OCI-LY7 (cell line): ENCODE results near the gene CNIH3. TPM values are rescaled to one million over a fixed set of nuclear protein-coding genes. Genes with fewer than 3 reads are reported as not detected.

Experiments used
- BruUV-seq: library from RNA; stranded (reverse); fragments of 400-500 nt; replicated peaks from 2 replicates; lab custom pipeline; 2021; lab: Mats Ljungman, UMichigan
- CTCF ChIA-PET: fragments of 300-600 bp; sonication (Branson Sonifier 250); formaldehyde crosslinking; loops from one replicate; lab custom pipeline; 2022; ENCODE audit warnings: antibody characterized with exemption; ENCODE audit not compliant: unreplicated experiment; lab: Charles Lee
- POLR2A ChIA-PET: fragments of 300-600 bp; sonication (Branson Sonifier 250); formaldehyde crosslinking; loops from one replicate; lab custom pipeline; 2022; ENCODE audit warnings: antibody characterized with exemption; lab: Charles Lee
- DNase-seq: peaks from one replicate; pipeline ENCODE4 v3.0.0-alpha.2; 2015; ENCODE audit warnings: low spot score
- H2AFZ ChIP-seq: fragments of 200-600 bp; sonication (generic), shearing (Covaris generic); 2 replicates; pipeline ENCODE4 v1.6.1; 2014; ENCODE audit warnings: mild to moderate bottlenecking, antibody characterized with exemption, low read length, moderate library complexity
- H3K27ac ChIP-seq: fragments of 200-600 bp; sonication (generic); 2 replicates; pipeline ENCODE4 v1.5.1; 2014; ENCODE audit warnings: mixed run types, low read depth, mild to moderate bottlenecking, moderate library complexity, low read length, inconsistent platforms; ENCODE audit not compliant: poor library complexity, severe bottlenecking
- H3K36me3 ChIP-seq: fragments of 200-600 bp; sonication (generic); 2 replicates; pipeline ENCODE4 v1.6.1; 2014; ENCODE audit warnings: mild to moderate bottlenecking, antibody characterized with exemption, low read length, moderate library complexity, mixed read lengths; ENCODE audit not compliant: insufficient read depth
- H3K4me1 ChIP-seq: fragments of 200-600 bp; sonication (generic); 2 replicates; pipeline ENCODE4 v1.5.1; 2014; ENCODE audit warnings: mild to moderate bottlenecking, low read length; ENCODE audit not compliant: insufficient read depth, poor library complexity, severe bottlenecking
- H3K4me2 ChIP-seq: fragments of 200-600 bp; sonication (generic); 2 replicates; pipeline ENCODE4 v1.6.1; 2014; ENCODE audit warnings: mild to moderate bottlenecking, low read length
- H3K4me3 ChIP-seq: fragments of 200-600 bp; sonication (generic); 2 replicates; pipeline ENCODE4 v1.5.1; 2014; ENCODE audit warnings: mild to moderate bottlenecking, low read depth, low read length; ENCODE audit not compliant: poor library complexity, severe bottlenecking
- H3K79me2 ChIP-seq: fragments of 200-600 bp; sonication (generic); 2 replicates; pipeline ENCODE4 v1.6.1; 2016; ENCODE audit warnings: low read depth, mild to moderate bottlenecking, low read length, moderate library complexity, mixed read lengths; ENCODE audit not compliant: insufficient read depth
- H3K9me2 ChIP-seq: fragments of 200-600 bp; sonication (generic); 2 replicates; pipeline ENCODE4 v1.6.1; 2016; ENCODE audit warnings: mild to moderate bottlenecking, low read length, mixed read lengths; ENCODE audit not compliant: insufficient read depth
- H3K9me3 ChIP-seq: fragments of 200-600 bp; sonication (generic); 2 replicates; pipeline ENCODE4 v1.6.1; 2014; ENCODE audit warnings: mild to moderate bottlenecking, mixed run types, low read length, mixed read lengths
- H4K20me1 ChIP-seq: fragments of 200-600 bp; sonication (generic); 2 replicates; pipeline ENCODE4 v1.6.1; 2014; ENCODE audit warnings: mild to moderate bottlenecking, antibody characterized with exemption, low read length, moderate library complexity, mixed read lengths; ENCODE audit not compliant: insufficient read depth
- EZH2phosphoT487 ChIP-seq: fragments of 200-600 bp; sonication (generic); IDR thresholded peaks from 2 replicates; pipeline ENCODE4 v1.6.1; 2018; ENCODE audit warnings: low read depth, borderline replicate concordance, mild to moderate bottlenecking, mixed run types, antibody characterized with exemption, low read length, moderate library complexity, mixed read lengths
- intact Hi-C: fragments of 100-400 bp; cut with micrococcal nuclease; formaldehyde crosslinking; loops from one replicate; pipeline ENCODE4 v1.10.0; 2022; ENCODE audit not compliant: unreplicated experiment
- total RNA-seq, 2 experiments: library from RNA; depleted of rRNA in 1 of 2; stranded (reverse); fragments of >200 nt in 1 of 2; shearing (Covaris generic) in 1 of 2; gene quantifications; 2 replicates each; pipeline ENCODE4 v1.2.3, GENCODE V29; 2014 to 2022
- TF ChIP-seq, protein P1 (sequence below): fragments of 200-600 bp; sonication (generic); conservative IDR thresholded peaks from 2 replicates; pipeline ENCODE4 v1.5.1; 2014; ENCODE audit warnings: mild to moderate bottlenecking, antibody characterized with exemption, low read length, moderate library complexity, mixed read lengths

Gene CNIH3
- total RNA-seq, 2 experiments from 2014 or later: 1.9 to 2.4 TPM

DNA sequence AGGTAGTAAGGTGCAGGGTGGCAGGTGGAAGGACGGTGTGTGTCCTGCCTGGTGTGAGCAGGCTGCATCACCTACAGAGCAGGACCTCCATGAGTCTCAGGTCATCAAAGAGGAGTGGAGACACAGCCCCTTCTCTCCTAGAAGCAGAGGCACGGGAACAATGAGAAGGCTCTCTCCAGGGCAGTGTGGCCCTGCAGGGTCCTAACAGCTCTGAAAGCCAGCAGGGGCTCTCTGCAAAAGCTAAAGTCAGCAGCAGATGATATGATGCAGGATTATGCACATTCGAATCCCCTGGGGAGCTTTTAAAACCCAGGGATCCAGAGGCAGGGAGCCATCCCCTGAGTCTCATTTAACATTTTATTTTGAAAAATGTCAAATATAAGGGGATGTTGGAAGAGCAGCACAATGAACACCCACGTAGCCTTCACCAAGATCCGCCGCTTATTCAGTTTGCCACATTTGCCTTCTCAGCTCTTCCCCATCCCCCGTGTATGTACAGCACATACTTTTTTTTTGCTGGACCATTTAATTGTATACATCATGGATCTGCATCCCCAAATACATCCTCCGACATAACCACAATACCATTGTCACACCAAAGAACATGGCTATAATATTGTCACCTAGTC, 88.1 kb downstream of the CNIH3 start:
- ChIA-PET CTCF (no interaction called here), POLR2A (interaction anchor here (1.5 kb wide), 1 partner anchor 10 kb away, joined by 4 read pairs; no protein-coding TSS in a partner anchor)
- no TSS peak for BruUV-seq
- H3K79me2 ChIP-seq: no peaks in the 10 kb centered on the region
- H3K27ac ChIP-seq: no peak overlapping the region
- TF ChIP-seq, protein P1, sequence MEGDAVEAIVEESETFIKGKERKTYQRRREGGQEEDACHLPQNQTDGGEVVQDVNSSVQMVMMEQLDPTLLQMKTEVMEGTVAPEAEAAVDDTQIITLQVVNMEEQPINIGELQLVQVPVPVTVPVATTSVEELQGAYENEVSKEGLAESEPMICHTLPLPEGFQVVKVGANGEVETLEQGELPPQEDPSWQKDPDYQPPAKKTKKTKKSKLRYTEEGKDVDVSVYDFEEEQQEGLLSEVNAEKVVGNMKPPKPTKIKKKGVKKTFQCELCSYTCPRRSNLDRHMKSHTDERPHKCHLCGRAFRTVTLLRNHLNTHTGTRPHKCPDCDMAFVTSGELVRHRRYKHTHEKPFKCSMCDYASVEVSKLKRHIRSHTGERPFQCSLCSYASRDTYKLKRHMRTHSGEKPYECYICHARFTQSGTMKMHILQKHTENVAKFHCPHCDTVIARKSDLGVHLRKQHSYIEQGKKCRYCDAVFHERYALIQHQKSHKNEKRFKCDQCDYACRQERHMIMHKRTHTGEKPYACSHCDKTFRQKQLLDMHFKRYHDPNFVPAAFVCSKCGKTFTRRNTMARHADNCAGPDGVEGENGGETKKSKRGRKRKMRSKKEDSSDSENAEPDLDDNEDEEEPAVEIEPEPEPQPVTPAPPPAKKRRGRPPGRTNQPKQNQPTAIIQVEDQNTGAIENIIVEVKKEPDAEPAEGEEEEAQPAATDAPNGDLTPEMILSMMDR: no peak
- TF ChIP-seq EZH2phosphoT487: no peak
- H3K9me3 ChIP-seq: no peaks in the 10 kb centered on the region
- H4K20me1 ChIP-seq: no peaks in the 10 kb centered on the region
- DNase-seq: no peak
- no peak overlapping the region for H3K4me3 ChIP-seq
- no peak overlapping the region for H2AFZ ChIP-seq
- H3K36me3 ChIP-seq: no peaks in the 10 kb centered on the region
- intact Hi-C loops: loop anchor here (5.0 kb wide), 2 partner anchors 192 to 218 kb away; no protein-coding TSS in a partner anchor
- no peaks in the 10 kb centered on the region for H3K9me2 ChIP-seq
- H3K4me2 ChIP-seq: no peak overlapping the region
- H3K4me1 ChIP-seq: no peaks in the 10 kb centered on the region

DNA sequence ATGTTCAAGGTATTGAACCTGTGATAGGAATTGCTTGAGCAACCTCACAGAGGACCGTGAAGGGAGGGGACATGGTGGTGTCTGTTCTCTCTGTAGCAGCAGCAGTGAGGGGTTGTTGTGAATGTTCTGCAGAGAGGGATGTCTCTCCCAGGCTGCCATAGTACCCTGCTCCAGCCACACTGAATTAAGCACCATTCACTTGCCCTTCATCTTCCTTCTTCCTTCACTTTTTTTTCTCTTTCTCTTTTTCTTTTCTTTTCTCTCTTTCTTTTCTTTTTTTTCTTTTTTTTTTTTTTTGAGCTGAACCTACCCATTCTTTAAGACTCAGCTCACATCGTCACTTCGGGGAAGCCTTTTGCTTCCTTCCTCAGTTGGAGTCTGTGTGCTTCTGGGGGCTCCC, 89.5 kb downstream of the CNIH3 start:
- no peak overlapping the region for H2AFZ ChIP-seq
- no peaks in the 10 kb centered on the region for H3K79me2 ChIP-seq
- no peak for TF ChIP-seq EZH2phosphoT487
- TF ChIP-seq, protein P1: no peak
- H3K27ac ChIP-seq: no peak overlapping the region
- no peaks in the 10 kb centered on the region for H3K36me3 ChIP-seq
- H4K20me1 ChIP-seq: no peaks in the 10 kb centered on the region
- no peak overlapping the region for H3K4me3 ChIP-seq
- POLR2A ChIA-PET: interaction anchor here (0.6 kb wide), 3 partner anchors 60 to 799 kb away, joined by 3 to 5 read pairs (median 4); no protein-coding TSS in a partner anchor
- BruUV-seq: no TSS peak
- no peaks in the 10 kb centered on the region for H3K9me3 ChIP-seq
- intact Hi-C loops: no loop called here
- DNase-seq: no peak
- no peaks in the 10 kb centered on the region for H3K9me2 ChIP-seq
- CTCF ChIA-PET: no interaction called here
- no peaks in the 10 kb centered on the region for H3K4me1 ChIP-seq
- H3K4me2 ChIP-seq: no peak overlapping the region
